HS-27A (cell line): Measurements from ENCODE around the gene CHRDL2.
"Not testable (repeated sequence)": the region's sequence is repeated elsewhere in the genome, so short reads cannot be mapped to it uniquely, and the experiment has no call there.

ENCODE experiments used
- DNase-seq: peaks from one replicate; pipeline ENCODE4 v3.0.0-alpha.2; 2012; ENCODE audit warnings: low read depth, missing footprints

The CHRDL2 gene

GRCh38 chr11:74669211-74670160, 61.7 kb downstream of the CHRDL2 start:
- no peak for DNase-seq

GRCh38 chr11:74663315-74663714, 67.9 kb downstream of the CHRDL2 start:
- no peak for DNase-seq

GRCh38 chr11:74662487-74663103, 68.6 kb downstream of the CHRDL2 start:
- DNase-seq, result no peak

- not testable (repeated sequence) for DNase-seq
Observed at GRCh38 chr11:74659124-74659523, 72.1 kb downstream of the CHRDL2 start.

GRCh38 chr11:74654976-74655375, 76.2 kb downstream of the CHRDL2 start:
- DNase-seq, result no peak

- no peak for DNase-seq
Observed at GRCh38 chr11:74650498-74650897, 80.7 kb downstream of the CHRDL2 start.

- DNase-seq, result no peak
Observed at GRCh38 chr11:74648894-74649293, 82.3 kb downstream of the CHRDL2 start.

DNA sequence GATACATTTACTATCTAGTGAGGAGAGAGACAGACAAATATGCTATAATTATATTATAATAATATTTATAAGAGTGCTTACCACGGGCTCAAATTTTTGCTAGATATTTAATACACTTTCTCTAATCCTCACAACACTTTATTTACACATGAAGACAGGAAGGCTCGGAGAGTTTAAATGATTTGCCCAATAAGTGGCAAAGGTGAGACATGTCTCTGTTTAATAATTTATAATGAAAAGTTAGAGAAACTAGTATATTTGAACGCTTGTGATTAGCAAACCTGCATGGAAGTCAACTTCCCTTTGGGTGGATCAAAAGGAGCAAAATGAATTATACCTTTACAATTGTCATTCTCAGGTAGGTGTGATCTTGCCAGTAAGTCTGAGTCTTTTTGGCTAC, 83.4 kb downstream of the CHRDL2 start:
- no peak for DNase-seq

DNA sequence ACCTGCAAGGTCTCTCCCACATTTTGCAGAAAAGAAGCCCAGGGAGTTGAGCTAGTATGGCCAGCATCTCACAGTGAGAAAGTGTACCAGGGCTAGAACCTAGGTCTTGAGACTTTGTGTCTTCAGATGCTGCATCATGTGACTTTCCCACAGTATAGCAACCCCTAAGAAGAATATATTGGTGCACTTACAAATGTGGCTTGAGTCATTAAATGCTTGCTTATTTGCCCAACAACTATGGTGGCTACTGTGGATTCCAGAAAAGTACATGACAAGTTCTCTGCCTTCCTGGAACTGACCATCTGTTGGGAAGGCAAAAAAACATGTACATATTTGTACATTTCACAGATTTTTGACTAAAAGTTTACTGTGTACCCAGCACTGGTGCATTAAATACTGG, 83.8 kb downstream of the CHRDL2 start:
- DNase-seq, result no peak

DNA sequence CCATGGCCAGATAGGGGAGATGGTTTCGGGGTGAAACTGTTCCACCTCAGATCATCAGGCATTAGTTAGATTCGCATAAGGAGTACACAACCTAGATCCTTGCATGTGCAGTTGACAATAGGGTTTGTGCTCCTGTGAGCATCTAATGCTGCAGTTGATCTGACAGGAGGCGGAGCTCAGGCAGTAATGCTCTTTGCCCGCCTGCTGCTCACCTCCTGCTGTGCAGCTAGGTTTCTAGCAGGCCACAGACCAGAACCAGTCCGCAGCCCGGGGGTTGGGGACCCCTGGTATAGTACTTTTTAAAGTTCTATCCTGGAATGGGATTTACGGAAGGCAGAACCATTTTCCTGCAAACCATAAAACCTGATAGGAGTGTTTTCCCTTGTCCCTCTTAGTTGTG, 84.3 kb downstream of the CHRDL2 start:
- DNase-seq, result no peak
